NOMO-1 (cell line): Measurements from ENCODE around the gene LY6G5C.

Source experiments
- DNase-seq, 2 experiments: peaks; one replicate each; lab custom pipeline; 2025; ENCODE audit not compliant: unreplicated experiment in 2 of 2; lab: John Stamatoyannopoulos, UW

Gene LY6G5C

GRCh38 chr6:31680226-31681134, at the start of gene LY6G5C:
Gene LY6G5C, minus strand, starts transcription at chr6:31681067. Its CDS starts 694 bp downstream, at chr6:31680373.
- peak; percentile 64 to 76 for DNase-seq

GRCh38 chr6:31729979-31730630, 49.2 kb upstream of the LY6G5C start:
- DNase-seq, result peak; percentile 55 to 67

GRCh38 chr6:31729515-31729978, 48.7 kb upstream of the LY6G5C start:
- DNase-seq, result peak; percentile 77 to 85

GRCh38 chr6:31728767-31729514, 48.1 kb upstream of the LY6G5C start, which contains the start of gene DDAH2:
Gene DDAH2, minus strand, starts transcription at chr6:31729299. Its CDS starts 138 bp downstream, at chr6:31729161.
- DNase-seq, result no peak

GRCh38 chr6:31727717-31728671, 47.1 kb upstream of the LY6G5C start:
- DNase-seq, result peak; percentile 65 to 94

- no peak for DNase-seq
Measured at GRCh38 chr6:31727034-31727716, 46.3 kb upstream of the LY6G5C start.

- DNase-seq, result no peak
Measured at GRCh38 chr6:31725502-31726350, 44.9 kb upstream of the LY6G5C start.

- DNase-seq, result no peak
Measured at GRCh38 chr6:31723980-31724691, 43.3 kb upstream of the LY6G5C start.

- no peak for DNase-seq
Measured at GRCh38 chr6:31723245-31723979, 42.5 kb upstream of the LY6G5C start, which contains the start of gene MPIG6B. Gene MPIG6B, plus strand, starts transcription at chr6:31723373. Its CDS starts 11 bp downstream, at chr6:31723384.

- DNase-seq, result no peak
Measured at GRCh38 chr6:31722173-31722572, 41.3 kb upstream of the LY6G5C start.

GRCh38 chr6:31721351-31722020, 40.6 kb upstream of the LY6G5C start, which contains the start of gene LY6G6C:
Gene LY6G6C, minus strand, starts transcription at chr6:31721746. Its CDS starts 67 bp downstream, at chr6:31721679.
- no peak for DNase-seq

GRCh38 chr6:31720196-31720770, 39.4 kb upstream of the LY6G5C start:
- DNase-seq, result no peak

GRCh38 chr6:31719001-31719400, 38.1 kb upstream of the LY6G5C start:
- DNase-seq, result no peak

GRCh38 chr6:31718265-31718664, 37.4 kb upstream of the LY6G5C start:
- DNase-seq, result no peak

GRCh38 chr6:31717499-31718222, 36.8 kb upstream of the LY6G5C start:
- DNase-seq, result no peak
